Activated naive CD8-positive, alpha-beta T cell treated with anti-CD3 and anti-CD28 coated beads, Interleukin-2, amount 50 U/mL, for 24 hours (primary cell): ENCODE measurements around the gene GABARAP.
A peak's percentile ranks its signal among the peaks of the same experiment; 100 is the strongest.

Experiments used
- ATAC-seq: fragments of 150-1000 bp; cut with Tn5 transposase; one replicate; pipeline ENCODE4 v1.10.0; 2021
- DNase-seq: peaks from one replicate; pipeline ENCODE4 v3.0.0; 2021
- H3K27ac Mint-ChIP-seq: one replicate; pipeline ENCODE4 v1.8.0; 2021; ENCODE audit warnings: mild to moderate bottlenecking, mixed read lengths
- H3K27me3 Mint-ChIP-seq: one replicate; pipeline ENCODE4 v1.8.0; 2021; ENCODE audit warnings: mixed read lengths
- H3K36me3 Mint-ChIP-seq: one replicate; pipeline ENCODE4 v1.8.0; 2021; ENCODE audit warnings: low read depth, mixed read lengths
- H3K4me1 Mint-ChIP-seq: one replicate; pipeline ENCODE4 v1.8.0; 2021; ENCODE audit warnings: mixed read lengths
- H3K4me3 Mint-ChIP-seq: one replicate; pipeline ENCODE4 v1.8.0; 2021; ENCODE audit warnings: mild to moderate bottlenecking, moderate library complexity, mixed read lengths
- H3K9me3 Mint-ChIP-seq: one replicate; pipeline ENCODE4 v1.8.0; 2021; ENCODE audit warnings: mixed read lengths

Gene GABARAP

GRCh38 chr17:7216242-7217112 lies 25.8 kb downstream of the GABARAP start:
- Mint-ChIP-seq H3K27ac (peak overlapping the region; percentile 29), H3K9me3 (no peaks in the 10 kb centered on the region), H3K27me3 (peaks cover 2% of the 10 kb centered on the region), H3K36me3 (peaks cover 5% of the 10 kb centered on the region), H3K4me3 (peak overlapping the region; percentile 72), H3K4me1 (peaks cover 69% of the 10 kb centered on the region)
- DNase-seq (no peak), ATAC-seq (no peak)

- Mint-ChIP-seq H3K4me1 (peaks cover 65% of the 10 kb centered on the region), H3K4me3 (peak overlapping the region; percentile 84), H3K27me3 (peaks cover 2% of the 10 kb centered on the region), H3K36me3 (no peaks in the 10 kb centered on the region), H3K27ac (peak overlapping the region; percentile 85), H3K9me3 (no peaks in the 10 kb centered on the region)
- ATAC-seq (no peak), DNase-seq (no peak)
Measured at GRCh38 chr17:7215652-7216180, 26.5 kb downstream of the GABARAP start.

- ATAC-seq (no peak), DNase-seq (no peak)
- peak overlapping the region; percentile 84 for H3K4me3 Mint-ChIP-seq
- H3K4me1 Mint-ChIP-seq: peaks cover 61% of the 10 kb centered on the region
- no peaks in the 10 kb centered on the region for H3K36me3 Mint-ChIP-seq
- no peaks in the 10 kb centered on the region for H3K9me3 Mint-ChIP-seq
- H3K27ac Mint-ChIP-seq: peak overlapping the region; percentile 85
- H3K27me3 Mint-ChIP-seq: peaks cover 2% of the 10 kb centered on the region
Measured at GRCh38 chr17:7215136-7215638, 27.1 kb downstream of the GABARAP start.

GRCh38 chr17:7214300-7215135 lies 27.7 kb downstream of the GABARAP start:
- Mint-ChIP-seq H3K4me3 (peak overlapping the region; percentile 84), H3K9me3 (no peaks in the 10 kb centered on the region), H3K27me3 (peaks cover 2% of the 10 kb centered on the region), H3K4me1 (peaks cover 58% of the 10 kb centered on the region), H3K36me3 (no peaks in the 10 kb centered on the region), H3K27ac (peak overlapping the region; percentile 85)
- peak; percentile 81 for ATAC-seq
- DNase-seq: peak; percentile 100

GRCh38 chr17:7213895-7214299 lies 28.4 kb downstream of the GABARAP start:
- no peaks in the 10 kb centered on the region for H3K36me3 Mint-ChIP-seq
- H3K27me3 Mint-ChIP-seq: peaks cover 2% of the 10 kb centered on the region
- no peaks in the 10 kb centered on the region for H3K9me3 Mint-ChIP-seq
- no peak for DNase-seq
- H3K4me3 Mint-ChIP-seq: peak overlapping the region; percentile 84
- H3K27ac Mint-ChIP-seq: peak overlapping the region; percentile 85
- peaks cover 54% of the 10 kb centered on the region for H3K4me1 Mint-ChIP-seq
- ATAC-seq: no peak

GRCh38 chr17:7211491-7212273 lies 30.6 kb downstream of the GABARAP start:
- H3K27ac Mint-ChIP-seq: peak overlapping the region; percentile 5
- ATAC-seq (no peak), DNase-seq (no peak)
- peak overlapping the region; percentile 1 for H3K4me3 Mint-ChIP-seq
- H3K9me3 Mint-ChIP-seq: no peaks in the 10 kb centered on the region
- H3K4me1 Mint-ChIP-seq: peaks cover 39% of the 10 kb centered on the region
- no peaks in the 10 kb centered on the region for H3K36me3 Mint-ChIP-seq
- peaks cover 2% of the 10 kb centered on the region for H3K27me3 Mint-ChIP-seq

GRCh38 chr17:7208754-7209460 lies 33.3 kb downstream of the GABARAP start:
- peaks cover 38% of the 10 kb centered on the region for H3K4me1 Mint-ChIP-seq
- ATAC-seq (no peak), DNase-seq (no peak)
- no peaks in the 10 kb centered on the region for H3K9me3 Mint-ChIP-seq
- no peak overlapping the region for H3K4me3 Mint-ChIP-seq
- H3K27me3 Mint-ChIP-seq: peaks cover 2% of the 10 kb centered on the region
- H3K36me3 Mint-ChIP-seq: no peaks in the 10 kb centered on the region
- no peak overlapping the region for H3K27ac Mint-ChIP-seq

GRCh38 chr17:7208027-7208571 lies 34.1 kb downstream of the GABARAP start:
- no peak overlapping the region for H3K4me3 Mint-ChIP-seq
- H3K4me1 Mint-ChIP-seq: peaks cover 34% of the 10 kb centered on the region
- DNase-seq (no peak), ATAC-seq (no peak)
- H3K27me3 Mint-ChIP-seq: no peaks in the 10 kb centered on the region
- no peak overlapping the region for H3K27ac Mint-ChIP-seq
- H3K9me3 Mint-ChIP-seq: no peaks in the 10 kb centered on the region
- no peaks in the 10 kb centered on the region for H3K36me3 Mint-ChIP-seq

GRCh38 chr17:7207120-7208001 lies 34.9 kb downstream of the GABARAP start:
- Mint-ChIP-seq H3K9me3 (no peaks in the 10 kb centered on the region), H3K36me3 (no peaks in the 10 kb centered on the region), H3K27me3 (no peaks in the 10 kb centered on the region), H3K4me1 (peaks cover 34% of the 10 kb centered on the region), H3K4me3 (no peak overlapping the region), H3K27ac (no peak overlapping the region)
- no peak for DNase-seq
- ATAC-seq: no peak

- Mint-ChIP-seq H3K9me3 (no peaks in the 10 kb centered on the region), H3K27me3 (no peaks in the 10 kb centered on the region), H3K36me3 (peaks cover 2% of the 10 kb centered on the region), H3K27ac (peak overlapping the region; percentile 81), H3K4me1 (peaks cover 28% of the 10 kb centered on the region), H3K4me3 (peak overlapping the region; percentile 66)
- DNase-seq (no peak), ATAC-seq (no peak)
Measured at GRCh38 chr17:7205561-7205960, 36.7 kb downstream of the GABARAP start.

GRCh38 chr17:7204828-7205461 lies 37.3 kb downstream of the GABARAP start:
- Mint-ChIP-seq H3K4me1 (peaks cover 28% of the 10 kb centered on the region), H3K4me3 (peak overlapping the region; percentile 66), H3K9me3 (no peaks in the 10 kb centered on the region), H3K27ac (peak overlapping the region; percentile 81), H3K27me3 (no peaks in the 10 kb centered on the region), H3K36me3 (peaks cover 2% of the 10 kb centered on the region)
- peak; percentile 90 for ATAC-seq
- DNase-seq: peak; percentile 94

GRCh38 chr17:7204336-7204735 lies 37.9 kb downstream of the GABARAP start:
- Mint-ChIP-seq H3K27me3 (no peaks in the 10 kb centered on the region), H3K4me3 (peak overlapping the region; percentile 66), H3K9me3 (no peaks in the 10 kb centered on the region), H3K4me1 (peaks cover 28% of the 10 kb centered on the region), H3K27ac (peak overlapping the region; percentile 81), H3K36me3 (peaks cover 2% of the 10 kb centered on the region)
- no peak for DNase-seq
- no peak for ATAC-seq
